Endodermal cell (in vitro differentiated cells): Measurements from ENCODE around the gene PCDHGA5. TPM values are rescaled to one million over a fixed set of nuclear protein-coding genes. Genes with fewer than 3 reads are reported as not detected.

Experiments
- DNase-seq: peaks from one replicate; pipeline ENCODE4 v3.0.0-alpha.2; 2017
- H3K27ac ChIP-seq: 2 replicates; pipeline ENCODE4 v1.5.1; 2013; ENCODE audit warnings: mild to moderate bottlenecking, low read depth, low read length, moderate library complexity
- H3K27me3 ChIP-seq: 2 replicates; pipeline ENCODE4 v1.6.1; 2013; ENCODE audit warnings: mild to moderate bottlenecking, low read length, moderate library complexity; ENCODE audit not compliant: insufficient read depth, control insufficient read depth, poor library complexity, severe bottlenecking
- H3K36me3 ChIP-seq: 2 replicates; pipeline ENCODE4 v1.7.0; 2013; ENCODE audit warnings: mild to moderate bottlenecking, low read length, moderate library complexity; ENCODE audit not compliant: control insufficient read depth, insufficient read depth
- H3K4me1 ChIP-seq: one replicate; pipeline ENCODE4 v1.7.0; 2013; ENCODE audit warnings: low read length; ENCODE audit not compliant: control insufficient read depth, insufficient read depth
- H3K4me3 ChIP-seq: 2 replicates; pipeline ENCODE4 v1.5.1; 2013; ENCODE audit warnings: mild to moderate bottlenecking, low read length, moderate library complexity
- H3K9ac ChIP-seq: 2 replicates; pipeline ENCODE4 v1.6.1; 2013; ENCODE audit warnings: mild to moderate bottlenecking, low read length, moderate library complexity; ENCODE audit not compliant: poor library complexity, severe bottlenecking; ENCODE audit errors: extremely low read depth
- H3K9me3 ChIP-seq: 2 replicates; pipeline ENCODE4 v1.6.1; 2013; ENCODE audit warnings: mild to moderate bottlenecking, low read length, moderate library complexity; ENCODE audit not compliant: control insufficient read depth
- H3K27ac Mint-ChIP-seq: 2 replicates; pipeline ENCODE4 v1.8.0; 2020; ENCODE audit warnings: mixed read lengths
- H3K27me3 Mint-ChIP-seq: 2 replicates; pipeline ENCODE4 v1.8.0; 2021; ENCODE audit warnings: mild to moderate bottlenecking, mixed read lengths; ENCODE audit not compliant: insufficient read depth
- H3K36me3 Mint-ChIP-seq: 2 replicates; pipeline ENCODE4 v1.8.0; 2020; ENCODE audit warnings: low read depth, mixed read lengths
- H3K4me1 Mint-ChIP-seq: 2 replicates; pipeline ENCODE4 v1.8.0; 2020; ENCODE audit warnings: mixed read lengths
- H3K4me3 Mint-ChIP-seq: 2 replicates; pipeline ENCODE4 v1.8.0; 2020; ENCODE audit warnings: mild to moderate bottlenecking, moderate library complexity, mixed read lengths
- H3K9me3 Mint-ChIP-seq: 2 replicates; pipeline ENCODE4 v1.8.0; 2020; ENCODE audit warnings: mild to moderate bottlenecking, mixed read lengths
- WGBS, 2 experiments: methylation state at CpG; one replicate each; pipeline versions ENCODE4 v1.1.5 to v1.1.7; 2013; ENCODE audit warnings: missing lambda C conversion rate in 2 of 2, mixed read lengths in 1 of 2; ENCODE audit not compliant: insufficient coverage in 1 of 2, insufficient read length in 1 of 2; 5-methylcytosine and 5-hydroxymethylcytosine counted together
- total RNA-seq, 2 donors: library from RNA; stranded (reverse); fragmentation: NEBNext Ultra II Directional in 1 of 2; extraction: Animal tissue kit (Norgen Biotek cat#: 25700) in 1 of 2; gene quantifications; 2 replicates in 1 of 2; 3 replicates in 1 of 2; pipeline ENCODE4 v1.2.1, GENCODE V29; 2021
- TF ChIP-seq, protein P1 (sequence below): fragments of 200-600 bp; sonication (generic); conservative IDR thresholded peaks from 2 replicates; pipeline ENCODE4 v1.5.0; 2021; ENCODE audit warnings: antibody characterized with exemption, mild to moderate bottlenecking

Gene PCDHGA5
- total RNA-seq, 2 donors from 2014 or later = 0.51 to 3.0 TPM

DNA sequence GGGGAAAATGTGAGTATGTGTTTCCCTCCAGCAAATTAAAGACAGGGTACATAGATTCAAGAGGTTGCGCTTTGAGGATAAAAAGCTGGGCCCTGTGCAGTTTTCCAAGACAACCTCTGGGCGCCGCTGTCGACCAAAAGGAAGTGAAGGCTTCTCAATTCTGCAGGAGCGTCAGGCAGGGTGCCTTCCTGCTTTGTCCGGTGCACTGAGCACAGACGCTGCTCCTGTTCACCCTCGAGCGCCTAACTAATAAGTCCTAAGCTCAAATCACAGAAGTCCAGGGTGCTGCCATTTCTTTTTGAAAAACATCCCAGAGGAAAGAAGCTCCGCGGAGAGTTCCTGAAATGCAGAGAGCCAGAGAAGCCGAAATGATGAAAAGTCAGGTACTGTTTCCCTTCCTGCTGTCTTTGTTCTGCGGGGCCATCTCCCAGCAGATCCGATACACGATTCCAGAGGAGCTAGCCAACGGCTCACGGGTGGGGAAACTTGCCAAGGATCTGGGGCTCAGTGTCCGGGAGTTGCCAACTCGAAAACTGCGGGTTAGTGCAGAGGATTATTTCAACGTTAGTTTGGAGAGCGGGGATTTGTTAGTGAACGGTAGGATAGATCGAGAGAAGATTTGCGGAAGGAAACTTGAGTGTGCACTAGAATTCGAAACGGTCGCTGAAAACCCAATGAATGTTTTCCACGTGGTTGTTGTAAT lies 13.9 kb upstream of the PCDHGA5 start, which contains the start of gene PCDHGB1:
PCDHGB1 (plus strand) TSS at position 183 of the 703 bp plus-strand sequence; CDS start at position 345, 162 bp downstream.
- H3K9me3 ChIP-seq = peaks cover 72% of the 10 kb centered on the region
- 80 to 85% methylated on average over 24 to 29 of the region's 29 CpGs for WGBS, 2 experiments
- H3K36me3 Mint-ChIP-seq = peaks cover 56% of the 10 kb centered on the region
- H3K4me1 Mint-ChIP-seq = no peaks in the 10 kb centered on the region
- no peaks in the 10 kb centered on the region for H3K27me3 ChIP-seq
- peak within 1 kb of the TSS; percentile 4 for H3K4me3 ChIP-seq
- no peak within 1 kb of the TSS for H3K9ac ChIP-seq
- peak; percentile 89 for DNase-seq
- H3K27ac ChIP-seq = no peak within 1 kb of the TSS
- TF ChIP-seq, protein P1, sequence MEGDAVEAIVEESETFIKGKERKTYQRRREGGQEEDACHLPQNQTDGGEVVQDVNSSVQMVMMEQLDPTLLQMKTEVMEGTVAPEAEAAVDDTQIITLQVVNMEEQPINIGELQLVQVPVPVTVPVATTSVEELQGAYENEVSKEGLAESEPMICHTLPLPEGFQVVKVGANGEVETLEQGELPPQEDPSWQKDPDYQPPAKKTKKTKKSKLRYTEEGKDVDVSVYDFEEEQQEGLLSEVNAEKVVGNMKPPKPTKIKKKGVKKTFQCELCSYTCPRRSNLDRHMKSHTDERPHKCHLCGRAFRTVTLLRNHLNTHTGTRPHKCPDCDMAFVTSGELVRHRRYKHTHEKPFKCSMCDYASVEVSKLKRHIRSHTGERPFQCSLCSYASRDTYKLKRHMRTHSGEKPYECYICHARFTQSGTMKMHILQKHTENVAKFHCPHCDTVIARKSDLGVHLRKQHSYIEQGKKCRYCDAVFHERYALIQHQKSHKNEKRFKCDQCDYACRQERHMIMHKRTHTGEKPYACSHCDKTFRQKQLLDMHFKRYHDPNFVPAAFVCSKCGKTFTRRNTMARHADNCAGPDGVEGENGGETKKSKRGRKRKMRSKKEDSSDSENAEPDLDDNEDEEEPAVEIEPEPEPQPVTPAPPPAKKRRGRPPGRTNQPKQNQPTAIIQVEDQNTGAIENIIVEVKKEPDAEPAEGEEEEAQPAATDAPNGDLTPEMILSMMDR = peak; percentile 84
- peaks cover 57% of the 10 kb centered on the region for H3K9me3 Mint-ChIP-seq
- H3K27me3 Mint-ChIP-seq = peaks cover 1% of the 10 kb centered on the region
- no peak within 1 kb of the TSS for H3K27ac Mint-ChIP-seq
- no peaks in the 10 kb centered on the region for H3K36me3 ChIP-seq
- H3K4me3 Mint-ChIP-seq = peak within 1 kb of the TSS; percentile 57
- H3K4me1 ChIP-seq = no peaks in the 10 kb centered on the region

DNA sequence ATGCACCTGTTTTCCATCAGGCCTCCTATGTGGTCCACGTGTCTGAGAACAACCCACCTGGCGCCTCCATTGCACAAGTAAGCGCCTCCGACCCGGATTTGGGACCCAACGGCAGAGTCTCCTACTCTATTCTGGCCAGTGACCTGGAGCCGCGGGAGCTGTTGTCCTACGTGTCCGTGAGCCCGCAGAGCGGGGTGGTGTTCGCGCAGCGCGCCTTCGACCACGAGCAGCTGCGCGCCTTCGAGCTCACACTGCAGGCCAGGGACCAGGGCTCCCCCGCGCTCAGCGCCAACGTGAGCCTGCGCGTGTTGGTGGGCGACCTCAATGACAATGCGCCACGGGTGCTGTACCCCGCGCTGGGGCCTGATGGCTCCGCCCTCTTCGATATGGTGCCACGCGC lies 12.4 kb upstream of the PCDHGA5 start:
- Histone ChIP-seq H3K27ac (no peak overlapping the region), H3K9me3 (peaks cover 79% of the 10 kb centered on the region), H3K4me3 (no peak overlapping the region), H3K27me3 (no peaks in the 10 kb centered on the region), H3K4me1 (no peaks in the 10 kb centered on the region), H3K36me3 (no peaks in the 10 kb centered on the region), H3K9ac (no peak overlapping the region)
- TF ChIP-seq, protein P1 = no peak
- no peaks in the 10 kb centered on the region for H3K4me1 Mint-ChIP-seq
- H3K27me3 Mint-ChIP-seq = peaks cover 1% of the 10 kb centered on the region
- no peak overlapping the region for H3K4me3 Mint-ChIP-seq
- H3K36me3 Mint-ChIP-seq = peaks cover 60% of the 10 kb centered on the region
- peaks cover 59% of the 10 kb centered on the region for H3K9me3 Mint-ChIP-seq
- WGBS, 2 experiments = 95 to 98% methylated on average over 21 to 28 of the region's 36 CpGs
- no peak for DNase-seq
- no peak overlapping the region for H3K27ac Mint-ChIP-seq

DNA sequence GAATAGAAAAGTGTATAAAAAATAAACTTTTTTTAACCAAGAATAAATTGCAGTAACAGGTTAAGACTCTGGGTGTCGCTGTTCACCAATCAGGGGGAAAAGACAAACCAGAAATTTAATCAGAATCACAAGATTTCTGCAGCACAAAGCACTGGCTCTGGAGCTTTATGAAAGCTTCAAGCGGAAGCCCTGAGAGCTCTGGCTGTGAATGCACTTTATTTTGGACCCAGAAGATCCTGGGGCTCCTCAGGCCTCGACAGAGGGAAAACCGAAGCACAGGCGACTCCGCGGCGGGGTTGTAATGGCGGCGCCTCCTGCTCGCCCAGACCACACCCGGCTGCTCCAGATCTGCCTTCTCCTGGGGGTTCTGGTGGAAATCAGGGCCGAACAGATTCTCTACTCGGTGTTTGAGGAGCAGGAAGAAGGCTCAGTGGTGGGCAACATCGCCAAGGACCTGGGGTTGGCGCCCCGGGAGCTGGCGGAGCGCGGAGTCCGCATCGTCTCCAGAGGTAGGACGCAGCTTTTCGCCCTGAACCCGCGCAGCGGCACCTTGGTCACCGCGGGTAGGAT lies 9.0 kb upstream of the PCDHGA5 start, which contains the start of gene PCDHGA4:
PCDHGA4 (plus strand) TSS at position 122 of the 570 bp plus-strand sequence; CDS start at position 209, 87 bp downstream.
- H3K4me1 ChIP-seq = no peaks in the 10 kb centered on the region
- Mint-ChIP-seq H3K27me3 (peaks cover 1% of the 10 kb centered on the region), H3K36me3 (peaks cover 57% of the 10 kb centered on the region), H3K27ac (no peak within 1 kb of the TSS), H3K9me3 (peaks cover 68% of the 10 kb centered on the region), H3K4me1 (no peaks in the 10 kb centered on the region), H3K4me3 (no peak within 1 kb of the TSS)
- WGBS, 2 experiments = 94 to 96% methylated on average over 28 to 29 of the region's 29 CpGs
- peaks cover 66% of the 10 kb centered on the region for H3K9me3 ChIP-seq
- TF ChIP-seq, protein P1 = peak; percentile 68
- no peak for DNase-seq
- no peak within 1 kb of the TSS for H3K9ac ChIP-seq
- H3K36me3 ChIP-seq = no peaks in the 10 kb centered on the region
- H3K4me3 ChIP-seq = no peak within 1 kb of the TSS
- H3K27me3 ChIP-seq = no peaks in the 10 kb centered on the region
- H3K27ac ChIP-seq = no peak within 1 kb of the TSS
